Myometrial cell (primary cell): ENCODE results near the gene MOB3B. TPM values are rescaled to one million over a fixed set of nuclear protein-coding genes. Genes with fewer than 3 reads are reported as not detected.

Experiments used
- total RNA-seq: library from RNA; depleted of rRNA; stranded (reverse); fragments of >200 nt; gene quantifications from 2 replicates; pipeline ENCODE4 v1.2.3, GENCODE V29; 2015

The MOB3B gene
- total RNA-seq = 0.86 and 1.1 TPM in 2 replicates

DNA sequence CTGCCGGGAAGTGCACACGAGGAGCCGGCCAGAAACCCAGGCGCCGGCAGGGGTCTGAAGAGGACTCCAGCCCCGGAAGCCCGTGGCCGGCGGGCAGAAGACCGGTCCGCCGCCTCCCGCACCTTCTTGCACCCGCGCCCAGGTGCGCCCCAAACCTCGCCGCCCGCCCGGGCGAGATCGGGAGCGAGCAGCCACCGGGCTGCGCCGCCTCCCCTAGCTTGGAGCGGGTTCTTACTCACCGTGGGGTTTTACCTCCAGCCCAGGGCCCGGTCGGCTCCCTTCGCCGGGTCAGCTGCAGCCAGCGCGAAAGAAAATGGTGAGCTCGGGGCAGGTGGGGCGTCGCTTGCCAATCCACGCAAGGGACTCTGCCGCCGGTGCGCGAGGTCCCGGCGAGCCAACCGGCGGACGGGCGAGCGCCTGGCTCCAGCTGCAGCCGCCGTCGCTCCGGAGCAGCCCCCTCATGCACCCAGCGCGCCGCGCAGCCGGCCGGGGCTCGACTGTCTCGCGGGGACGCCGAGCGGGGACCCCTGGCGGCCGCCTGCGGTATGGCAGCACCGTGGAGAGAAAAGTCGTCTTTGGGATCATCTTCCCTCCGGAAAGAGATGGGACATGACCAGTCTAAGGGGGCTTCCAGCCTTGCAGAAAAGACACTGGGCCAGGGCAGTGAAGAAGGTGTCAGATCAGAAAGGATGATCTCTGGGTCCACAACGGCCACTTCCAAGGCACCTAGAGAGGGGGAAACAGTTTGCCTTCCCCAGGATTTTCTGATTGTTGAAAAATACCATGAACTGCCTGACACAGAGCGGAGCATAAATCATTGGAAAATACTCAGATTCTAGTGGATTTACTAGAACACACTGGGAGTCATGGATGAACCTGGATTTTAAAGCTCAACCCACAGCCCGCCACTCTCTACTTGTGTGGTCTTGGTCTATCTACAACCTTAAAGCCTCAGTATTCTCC lies at the start of gene MOB3B:
Gene MOB3B, minus strand, starts transcription at position 499 of the 963 bp plus-strand sequence. CDS start 74,264 bp downstream, outside the sequence.

DNA sequence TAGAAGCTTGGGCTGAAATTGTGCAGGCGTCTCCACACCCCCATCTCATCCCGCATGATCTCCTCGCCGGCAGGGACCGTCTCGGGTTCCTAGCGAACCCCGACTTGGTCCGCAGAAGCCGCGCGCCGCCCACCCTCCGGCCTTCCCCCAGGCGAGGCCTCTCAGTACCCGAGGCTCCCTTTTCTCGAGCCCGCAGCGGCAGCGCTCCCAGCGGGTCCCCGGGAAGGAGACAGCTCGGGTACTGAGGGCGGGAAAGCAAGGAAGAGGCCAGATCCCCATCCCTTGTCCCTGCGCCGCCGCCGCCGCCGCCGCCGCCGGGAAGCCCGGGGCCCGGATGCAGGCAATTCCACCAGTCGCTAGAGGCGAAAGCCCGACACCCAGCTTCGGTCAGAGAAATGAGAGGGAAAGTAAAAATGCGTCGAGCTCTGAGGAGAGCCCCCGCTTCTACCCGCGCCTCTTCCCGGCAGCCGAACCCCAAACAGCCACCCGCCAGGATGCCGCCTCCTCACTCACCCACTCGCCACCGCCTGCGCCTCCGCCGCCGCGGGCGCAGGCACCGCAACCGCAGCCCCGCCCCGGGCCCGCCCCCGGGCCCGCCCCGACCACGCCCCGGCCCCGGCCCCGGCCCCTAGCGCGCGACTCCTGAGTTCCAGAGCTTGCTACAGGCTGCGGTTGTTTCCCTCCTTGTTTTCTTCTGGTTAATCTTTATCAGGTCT lies 43.5 kb upstream of the MOB3B start, which contains the start of gene C9orf72:
Gene C9orf72, minus strand, starts transcription at position 564 of the 716 bp plus-strand sequence. CDS start 6,361 bp downstream, outside the sequence.

DNA sequence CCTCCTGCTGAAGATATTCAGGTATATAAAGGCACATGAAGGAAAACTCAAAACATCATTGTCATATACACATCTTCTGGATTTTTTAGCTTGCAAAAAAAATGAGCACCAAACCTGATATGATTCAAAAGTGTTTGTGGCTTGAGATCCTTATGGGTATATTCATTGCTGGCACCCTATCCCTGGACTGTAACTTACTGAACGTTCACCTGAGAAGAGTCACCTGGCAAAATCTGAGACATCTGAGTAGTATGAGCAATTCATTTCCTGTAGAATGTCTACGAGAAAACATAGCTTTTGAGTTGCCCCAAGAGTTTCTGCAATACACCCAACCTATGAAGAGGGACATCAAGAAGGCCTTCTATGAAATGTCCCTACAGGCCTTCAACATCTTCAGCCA lies 5.4 kb downstream of the MOB3B start, which contains the start of gene IFNK:
Gene IFNK, plus strand, starts transcription at position 55 of the 400 bp plus-strand sequence. Its CDS starts 47 bp downstream, at position 102.

DNA sequence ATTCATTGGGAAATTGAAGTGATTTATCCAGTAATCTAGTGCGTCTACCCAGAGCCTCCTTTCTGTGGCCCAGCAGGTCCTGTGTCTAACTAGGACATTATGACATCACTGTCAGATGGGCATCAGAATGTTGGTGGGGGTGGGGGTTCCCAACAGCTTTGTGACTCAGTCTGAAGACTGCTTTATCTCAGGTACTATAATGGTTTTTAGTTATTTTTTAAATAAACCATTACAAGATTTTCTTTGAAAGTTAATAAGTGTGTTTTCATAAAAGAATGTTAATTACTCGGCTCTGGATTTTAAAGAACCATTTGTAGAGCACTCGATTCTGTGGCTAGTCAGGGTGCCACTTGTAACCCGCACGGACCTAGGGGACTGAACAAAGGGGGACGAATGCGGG lies 232.6 kb downstream of the MOB3B start, which contains the start of gene EQTN:
Gene EQTN, minus strand, starts transcription at position 101 of the 400 bp plus-strand sequence. Its CDS starts 95 bp downstream, at position 6.

Other genes with a start within 250 kb of the MOB3B start
- gene EQTN, start 232.7 kb downstream of the MOB3B start, total RNA-seq = not detected in 2 replicates
- gene IFNK, start 5.5 kb downstream of the MOB3B start, total RNA-seq = not detected in 2 replicates
- gene C9orf72, start 43.7 kb upstream of the MOB3B start, total RNA-seq = 4.3 and 11.3 TPM in 2 replicates